Measurements from ENCODE around the gene TEAD4. TPM values are rescaled to one million over a fixed set of nuclear protein-coding genes. Genes with fewer than 3 reads are reported as not detected.

TEAD4 gene
- total RNA-seq, 6 experiments from 2014 or later = 0.81 to 8.5 (median 3.0) TPM

- ATAC-seq (peak; percentile 79 to 85 (median 82)), DNase-seq (peak; percentile 79 to 92 (median 88))
- WGBS (ENCODE audit: insufficient coverage, low coverage, low lambda C conversion rate, missing lambda C conversion rate) = 22% methylated on average over 12 of the region's 19 CpGs
- TF ChIP-seq POLR2A (IDR thresholded peaks at IDR 0.05) = peak; percentile 76
- TF ChIP-seq, protein P1, sequence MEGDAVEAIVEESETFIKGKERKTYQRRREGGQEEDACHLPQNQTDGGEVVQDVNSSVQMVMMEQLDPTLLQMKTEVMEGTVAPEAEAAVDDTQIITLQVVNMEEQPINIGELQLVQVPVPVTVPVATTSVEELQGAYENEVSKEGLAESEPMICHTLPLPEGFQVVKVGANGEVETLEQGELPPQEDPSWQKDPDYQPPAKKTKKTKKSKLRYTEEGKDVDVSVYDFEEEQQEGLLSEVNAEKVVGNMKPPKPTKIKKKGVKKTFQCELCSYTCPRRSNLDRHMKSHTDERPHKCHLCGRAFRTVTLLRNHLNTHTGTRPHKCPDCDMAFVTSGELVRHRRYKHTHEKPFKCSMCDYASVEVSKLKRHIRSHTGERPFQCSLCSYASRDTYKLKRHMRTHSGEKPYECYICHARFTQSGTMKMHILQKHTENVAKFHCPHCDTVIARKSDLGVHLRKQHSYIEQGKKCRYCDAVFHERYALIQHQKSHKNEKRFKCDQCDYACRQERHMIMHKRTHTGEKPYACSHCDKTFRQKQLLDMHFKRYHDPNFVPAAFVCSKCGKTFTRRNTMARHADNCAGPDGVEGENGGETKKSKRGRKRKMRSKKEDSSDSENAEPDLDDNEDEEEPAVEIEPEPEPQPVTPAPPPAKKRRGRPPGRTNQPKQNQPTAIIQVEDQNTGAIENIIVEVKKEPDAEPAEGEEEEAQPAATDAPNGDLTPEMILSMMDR (IDR thresholded peaks at IDR 0.05) = no peak
- Histone ChIP-seq H3K36me3 (no peaks in the 10 kb centered on the region), H3K4me3 (peak overlapping the region; percentile 26 to 60 (median 44)), H3K9me3 (no peaks in the 10 kb centered on the region), H3K4me1 (peaks cover 0 to 79% (median 14%) of the 10 kb centered on the region in 4 donors), H3K27me3 (no peaks in the 10 kb centered on the region), H3K27ac (peak overlapping the region; percentile 83 to 93 (median 85))
- intact Hi-C loops (cut with DNase I) = no loop called here
These were observed 126.3 kb downstream of the TEAD4 start for GRCh38 chr12:3085341-3086139.

DNA sequence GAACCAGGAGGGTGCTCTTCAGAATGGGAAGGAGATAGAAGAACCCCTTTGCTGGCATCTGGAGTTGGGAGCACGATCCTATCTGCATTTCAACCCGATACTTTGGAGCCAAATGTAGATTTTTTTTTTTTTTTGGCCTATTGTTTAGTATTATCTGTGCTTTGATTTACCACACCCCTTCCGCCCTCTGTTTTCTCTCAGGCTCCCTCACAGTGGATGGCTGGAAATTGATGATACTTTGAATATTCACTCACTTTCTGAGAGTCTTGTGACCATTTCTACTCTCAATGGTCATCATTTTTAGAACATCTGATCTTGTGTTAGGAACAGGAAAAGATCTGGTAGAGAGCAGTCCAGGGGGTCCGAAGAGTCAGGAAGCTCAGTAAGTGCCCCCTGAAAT, 127.0 kb downstream of the TEAD4 start:
- intact Hi-C loops (cut with DNase I) = no loop called here
- ATAC-seq (no peak), DNase-seq (no peak)
- H3K4me3 ChIP-seq = peak overlapping the region; percentile 10 to 60 (median 44)
- H3K36me3 ChIP-seq = no peaks in the 10 kb centered on the region
- WGBS (ENCODE audit: insufficient coverage, low coverage, low lambda C conversion rate, missing lambda C conversion rate) = 28% methylated on average over 4 of the region's 4 CpGs
- no peaks in the 10 kb centered on the region for H3K27me3 ChIP-seq
- TF ChIP-seq, protein P1 (IDR thresholded peaks at IDR 0.05) = no peak
- no peak for TF ChIP-seq POLR2A (IDR thresholded peaks at IDR 0.05)
- peak overlapping the region; percentile 83 to 93 (median 85) for H3K27ac ChIP-seq
- peaks cover 0 to 79% (median 17%) of the 10 kb centered on the region in 4 donors for H3K4me1 ChIP-seq
- H3K9me3 ChIP-seq = no peaks in the 10 kb centered on the region

GRCh38 chr12:3086729-3087323, 127.6 kb downstream of the TEAD4 start:
- TF ChIP-seq POLR2A (IDR thresholded peaks at IDR 0.05) = no peak
- TF ChIP-seq, protein P1 (IDR thresholded peaks at IDR 0.05) = no peak
- intact Hi-C loops (cut with DNase I) = no loop called here
- no peaks in the 10 kb centered on the region for H3K36me3 ChIP-seq
- no peaks in the 10 kb centered on the region for H3K27me3 ChIP-seq
- peak; percentile 15 to 67 (median 51) for ATAC-seq
- H3K4me1 ChIP-seq = peaks cover 0 to 79% (median 20%) of the 10 kb centered on the region in 4 donors
- peak overlapping the region; percentile 83 to 93 (median 85) for H3K27ac ChIP-seq
- 36% methylated on average over 9 of the region's 9 CpGs for WGBS (ENCODE audit: insufficient coverage, low coverage, low lambda C conversion rate, missing lambda C conversion rate)
- H3K4me3 ChIP-seq = peak overlapping the region in 2 of 3 donors; percentile 44 to 60
- DNase-seq = peak; percentile 42 to 87 (median 86)
- H3K9me3 ChIP-seq = no peaks in the 10 kb centered on the region

DNA sequence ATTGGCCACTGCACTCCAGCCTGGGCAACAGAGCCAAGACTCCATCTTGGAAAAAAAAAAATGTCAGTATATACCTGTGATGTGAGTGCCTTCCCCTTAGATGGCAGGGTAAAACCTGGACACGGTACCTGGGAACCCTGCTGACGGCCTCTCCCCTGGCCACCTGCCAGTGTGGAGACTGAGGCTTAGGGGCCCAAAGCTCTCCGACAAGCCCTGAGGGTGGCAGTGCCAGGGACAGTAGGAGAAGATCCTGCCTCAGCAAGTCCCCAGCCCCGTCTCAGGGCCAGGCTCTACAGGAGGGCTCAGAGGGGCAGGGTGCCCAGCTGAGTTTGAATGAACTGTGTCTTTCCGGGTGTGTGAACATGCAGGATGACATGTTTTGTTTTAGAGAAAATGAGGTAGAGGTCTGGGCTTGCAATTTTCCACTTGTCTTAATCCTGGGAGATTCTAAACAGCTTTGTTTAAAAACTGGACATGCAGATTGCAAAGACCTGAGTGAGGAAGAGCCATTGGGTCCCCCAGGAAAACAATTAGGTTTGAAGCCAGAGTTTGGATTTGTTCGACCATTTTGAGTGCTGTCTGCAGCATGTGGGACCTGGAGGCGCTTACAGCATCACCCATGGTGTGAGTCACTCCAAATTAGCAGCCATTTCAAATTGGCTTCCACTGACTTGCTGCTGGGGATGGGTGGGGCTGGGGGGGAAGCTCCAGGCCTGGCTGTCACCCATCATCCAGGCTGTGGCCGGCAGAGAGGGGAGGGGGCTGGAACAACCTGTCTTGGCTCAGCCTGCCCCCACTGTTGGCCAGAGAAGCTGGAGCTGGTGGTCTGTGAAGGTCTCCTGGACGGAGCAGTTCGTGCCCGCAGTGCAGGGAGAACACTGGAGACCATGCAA, 128.8 kb downstream of the TEAD4 start:
- Histone ChIP-seq H3K4me1 (peaks cover 0 to 80% (median 20%) of the 10 kb centered on the region in 4 donors), H3K27me3 (no peaks in the 10 kb centered on the region), H3K9me3 (no peaks in the 10 kb centered on the region), H3K36me3 (no peaks in the 10 kb centered on the region), H3K4me3 (no peak overlapping the region), H3K27ac (peak overlapping the region in 1 of 3 donors; percentile 93)
- intact Hi-C loops (cut with DNase I) = no loop called here
- ATAC-seq (no peak), DNase-seq (no peak)
- TF ChIP-seq, protein P1 (IDR thresholded peaks at IDR 0.05) = no peak
- TF ChIP-seq POLR2A (IDR thresholded peaks at IDR 0.05) = no peak
- WGBS (ENCODE audit: insufficient coverage, low coverage, low lambda C conversion rate, missing lambda C conversion rate) = 74% methylated on average over 3 of the region's 11 CpGs
